Daoy (cell line): ENCODE measurements around the gene NYAP1. TPM values are rescaled to one million over a fixed set of nuclear protein-coding genes. Genes with fewer than 3 reads are reported as not detected.
"Not testable (repeated sequence)": the region's sequence is repeated elsewhere in the genome, so short reads cannot be mapped to it uniquely, and the experiment has no call there.

Experiments
- DNase-seq: peaks from one replicate; pipeline ENCODE4 v3.0.0-alpha.2; 2015; ENCODE audit warnings: low read depth
- total RNA-seq: library from RNA; depleted of rRNA; stranded (reverse); fragments of >200 nt; shearing (Covaris generic); gene quantifications from 2 replicates; pipeline ENCODE4 v1.2.3, GENCODE V29; 2014

Gene NYAP1
- total RNA-seq, 1 experiment from 2014 or later = 0.06 TPM

GRCh38 chr7:100510437-100511239 lies 26.9 kb downstream of the NYAP1 start:
- no peak for DNase-seq

GRCh38 chr7:100513212-100513810 lies 29.6 kb downstream of the NYAP1 start:
- DNase-seq = no peak

- DNase-seq = peak; percentile 75
Observed at GRCh38 chr7:100515072-100515532, 31.4 kb downstream of the NYAP1 start.

- DNase-seq = peak; percentile 94
Observed at GRCh38 chr7:100516135-100516812, 32.5 kb downstream of the NYAP1 start.

- DNase-seq = no peak
Observed at GRCh38 chr7:100517305-100517704, 33.6 kb downstream of the NYAP1 start.

GRCh38 chr7:100519580-100519979 lies 35.9 kb downstream of the NYAP1 start:
- no peak for DNase-seq

- no peak for DNase-seq
Observed at GRCh38 chr7:100520138-100520537, 36.4 kb downstream of the NYAP1 start.

DNA sequence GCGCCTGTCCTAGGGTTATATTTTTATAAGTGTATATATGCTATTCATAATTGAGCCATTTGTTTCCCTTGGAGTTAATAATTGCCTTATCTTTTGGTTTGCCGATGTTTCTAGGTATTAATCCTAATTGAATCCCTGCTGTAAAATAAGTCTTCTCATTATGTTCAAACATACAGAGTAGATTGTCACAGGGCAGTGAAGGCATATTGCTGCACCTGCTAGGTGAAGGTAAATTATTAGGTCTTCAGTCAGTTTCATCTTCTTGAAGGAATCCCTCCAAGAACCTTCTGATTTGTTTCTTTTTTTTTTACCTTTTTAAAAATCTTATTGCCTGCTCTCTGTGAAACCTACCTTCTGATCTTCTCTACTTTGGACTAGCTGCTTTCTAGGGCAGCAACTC lies 37.3 kb downstream of the NYAP1 start:
- DNase-seq = no peak

DNA sequence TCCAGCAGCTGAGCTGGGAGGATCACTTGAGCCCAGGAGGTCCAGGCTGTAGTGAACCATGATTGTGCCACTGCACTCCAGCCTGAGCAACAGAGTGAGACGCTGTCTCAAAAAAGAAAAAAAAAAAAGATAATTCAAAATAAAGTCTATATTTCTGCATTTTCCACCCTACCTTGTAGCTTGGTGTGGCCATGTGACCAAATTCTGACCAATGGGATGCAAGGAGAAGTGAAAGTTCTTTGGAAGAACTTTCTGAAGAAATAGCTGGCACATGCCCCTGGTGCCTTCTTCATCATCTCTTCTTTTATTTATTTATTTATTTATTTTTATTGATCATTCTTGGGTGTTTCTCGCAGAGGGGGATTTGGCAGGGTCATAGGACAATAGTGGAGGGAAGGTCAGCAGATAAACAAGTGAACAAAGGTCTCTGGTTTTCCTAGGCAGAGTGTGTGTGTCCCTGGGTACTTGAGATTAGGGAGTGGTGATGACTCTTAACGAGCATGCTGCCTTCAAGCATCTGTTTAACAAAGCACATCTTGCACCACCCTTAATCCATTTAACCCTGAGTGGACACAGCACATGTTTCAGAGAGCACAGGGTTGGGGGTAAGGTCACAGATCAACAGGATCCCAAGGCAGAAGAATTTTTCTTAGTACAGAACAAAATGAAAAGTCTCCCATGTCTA lies 38.3 kb downstream of the NYAP1 start:
- not testable (repeated sequence) for DNase-seq

GRCh38 chr7:100523192-100523591 lies 39.5 kb downstream of the NYAP1 start:
- not testable (repeated sequence) for DNase-seq

GRCh38 chr7:100528108-100528866 lies 44.6 kb downstream of the NYAP1 start:
- DNase-seq = not testable (repeated sequence)

DNA sequence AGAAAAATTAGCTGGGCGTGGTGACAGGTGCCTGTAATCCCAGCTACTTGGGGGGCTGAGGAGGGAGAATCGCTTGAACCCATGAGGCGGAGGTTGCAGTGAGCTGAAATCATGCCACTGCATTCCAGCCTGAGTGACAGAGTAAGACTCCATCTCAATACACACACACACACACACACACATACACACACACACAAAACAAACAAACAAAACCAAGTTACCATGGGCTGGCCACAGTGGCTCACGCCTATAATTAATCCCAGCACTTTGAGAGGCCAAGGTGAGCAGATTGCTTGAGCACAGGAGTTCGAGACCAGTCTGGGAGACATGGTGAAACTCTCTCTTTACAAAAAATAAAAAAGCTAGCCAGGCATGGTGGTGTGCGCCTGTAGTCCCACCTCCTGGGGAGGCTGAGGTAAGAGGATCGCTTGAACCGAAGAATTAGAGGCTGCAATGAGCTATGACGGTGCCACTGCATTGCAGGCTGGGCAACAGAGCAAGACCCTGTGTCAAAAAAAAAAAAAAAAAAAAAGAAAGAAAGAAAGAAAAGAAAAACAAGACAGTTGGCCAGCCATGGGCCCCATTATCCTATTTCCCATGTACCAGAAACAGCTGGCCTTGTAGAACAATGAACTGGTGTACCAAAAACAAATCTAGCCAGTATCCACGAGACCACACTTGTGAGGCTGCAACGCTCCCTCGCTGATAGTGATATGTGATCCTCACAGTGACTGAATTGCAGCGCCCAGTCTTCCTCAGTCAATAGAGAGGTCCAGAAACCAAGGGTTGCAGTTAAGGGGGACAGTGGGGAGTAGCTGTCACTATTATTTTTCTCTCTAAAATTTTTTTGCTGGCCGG lies 48.7 kb downstream of the NYAP1 start:
- no peak for DNase-seq

DNA sequence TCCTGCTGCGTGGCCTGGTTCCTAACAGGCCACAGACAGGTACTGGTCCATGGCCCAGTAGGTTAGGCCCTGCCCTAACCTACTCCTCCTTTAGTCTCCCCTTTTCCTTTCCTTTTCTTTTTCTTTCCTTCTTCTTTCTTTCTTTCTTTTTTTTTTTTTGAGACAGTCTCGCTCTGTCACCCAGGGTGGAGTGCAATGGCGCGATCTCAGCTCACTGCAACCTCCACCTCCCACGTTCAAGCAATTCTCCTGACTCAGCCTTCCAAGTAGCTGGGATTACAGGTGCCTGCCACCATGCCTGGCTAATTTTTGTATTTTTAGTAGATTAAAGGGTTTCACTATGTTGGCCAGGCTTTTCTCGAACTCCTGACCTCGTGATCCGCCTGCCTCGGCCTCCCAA lies 52.3 kb downstream of the NYAP1 start:
- not testable (repeated sequence) for DNase-seq

DNA sequence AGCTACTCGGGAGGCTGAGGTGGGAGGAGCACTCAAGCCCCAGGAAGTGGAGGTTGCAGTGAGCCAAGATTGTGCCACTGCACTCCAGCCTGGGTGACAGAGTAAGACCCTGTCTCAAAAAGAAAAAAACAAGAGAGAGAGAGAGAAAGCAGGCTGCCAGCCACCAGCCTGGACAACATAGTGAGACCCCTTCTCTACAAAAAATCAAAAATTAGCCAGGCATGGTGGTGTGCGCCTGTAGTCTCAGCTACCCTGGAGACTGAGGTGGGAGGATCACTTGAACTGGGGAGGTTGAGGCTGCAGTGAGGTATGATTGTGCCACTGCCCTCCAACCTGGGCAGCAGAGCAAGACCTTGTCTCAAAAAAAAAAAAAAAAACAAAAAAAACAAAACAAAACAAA lies 53.0 kb downstream of the NYAP1 start:
- DNase-seq = not testable (repeated sequence)

DNA sequence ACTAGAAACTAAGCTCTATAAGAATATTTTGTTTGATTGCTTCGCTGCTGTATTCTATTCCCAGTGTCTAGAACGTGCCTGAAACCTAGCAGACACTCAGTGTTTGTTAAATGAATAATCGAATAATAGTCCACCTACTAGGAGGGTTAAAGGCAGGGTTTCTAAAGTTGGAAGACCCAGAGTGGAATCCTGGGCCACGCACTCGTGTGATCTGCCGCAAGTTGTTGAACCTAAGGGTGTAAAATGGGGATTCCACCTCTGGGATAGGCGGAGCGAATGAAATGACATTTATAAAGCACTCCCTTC lies 54.6 kb downstream of the NYAP1 start:
- DNase-seq = no peak

- peak; percentile 100 for DNase-seq
Observed at GRCh38 chr7:100538654-100539435, 55.1 kb downstream of the NYAP1 start, which contains the start of gene AGFG2. AGFG2 (plus strand) TSS chr7:100539203; CDS start chr7:100539347, 144 bp downstream.

DNA sequence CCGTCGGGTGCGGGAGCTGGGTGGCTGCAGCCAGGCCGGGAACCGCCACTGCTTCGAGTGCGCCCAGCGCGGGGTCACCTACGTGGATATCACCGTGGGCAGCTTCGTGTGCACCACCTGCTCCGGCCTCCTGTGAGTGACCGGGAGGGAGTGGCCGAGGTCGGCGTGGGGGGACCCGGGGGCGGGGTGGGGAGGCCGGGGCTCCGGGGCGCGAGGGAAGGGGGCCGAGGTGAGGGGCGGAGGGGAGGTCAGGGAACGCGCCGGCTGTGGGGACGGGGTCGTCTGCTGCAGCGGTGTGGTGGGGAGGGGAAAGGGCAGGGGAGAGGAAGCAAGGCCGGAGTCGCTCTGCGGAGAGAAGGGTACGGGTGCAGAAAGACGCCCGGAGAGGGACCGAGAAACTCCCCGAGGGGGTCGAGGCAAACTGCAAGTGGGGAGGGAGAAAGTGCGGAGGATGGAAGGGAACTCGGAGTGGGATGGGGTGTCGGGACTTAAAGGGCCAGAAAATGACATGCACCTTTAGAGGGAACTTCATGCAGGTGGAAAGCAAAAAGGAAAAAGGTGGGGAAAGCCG lies 55.8 kb downstream of the NYAP1 start:
- no peak for DNase-seq

DNA sequence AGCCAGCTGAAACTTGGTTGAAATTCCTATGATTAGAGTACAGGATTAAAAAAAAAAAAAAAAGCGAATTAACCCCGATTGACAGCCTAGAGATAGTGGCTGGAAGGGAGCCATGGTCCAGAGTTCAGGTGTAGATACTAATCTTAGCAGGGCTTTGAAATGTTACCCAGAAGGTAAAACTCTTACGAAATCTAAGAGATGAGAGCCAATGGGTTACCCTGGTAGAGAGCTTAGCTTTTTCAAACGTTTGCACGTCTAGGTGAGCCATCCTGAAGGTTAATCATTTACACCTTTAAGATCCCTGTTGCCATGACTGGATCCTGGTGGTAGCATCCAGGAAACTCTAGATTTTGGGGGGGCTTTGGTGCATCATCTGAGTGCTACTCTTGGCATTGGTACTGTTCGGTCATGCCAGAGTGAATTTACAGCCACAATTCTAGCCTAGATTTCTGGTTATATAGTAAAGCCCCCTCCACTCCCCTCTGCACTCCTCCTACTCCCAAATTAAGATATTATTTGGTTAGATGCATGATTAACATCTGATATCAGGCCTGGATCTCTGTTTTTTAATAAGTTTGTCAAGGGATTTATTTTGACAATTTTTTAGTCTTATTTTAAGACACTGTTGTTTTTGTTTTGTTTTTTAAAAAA lies 56.5 kb downstream of the NYAP1 start:
- no peak for DNase-seq

DNA sequence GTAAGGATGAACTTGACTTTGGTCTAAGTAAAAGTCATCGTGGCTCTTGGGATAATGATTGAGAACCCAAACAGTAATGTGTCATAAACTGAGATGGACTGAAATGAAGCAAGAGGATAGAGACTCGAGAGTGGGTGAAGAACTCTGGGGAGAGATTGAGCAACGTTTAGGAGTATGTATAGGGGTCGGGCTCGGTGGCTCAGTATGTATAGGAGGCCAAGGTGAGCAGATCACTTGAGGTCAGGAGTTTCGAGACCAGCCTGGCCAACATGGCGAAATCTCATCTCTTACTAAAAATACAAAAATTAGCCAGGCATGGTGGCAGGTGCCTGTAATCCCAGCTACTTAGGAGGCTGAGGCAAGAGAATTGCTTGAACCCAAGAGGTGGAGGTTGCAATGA lies 57.6 kb downstream of the NYAP1 start:
- not testable (repeated sequence) for DNase-seq
